Chondrocyte (in vitro differentiated cells): ENCODE measurements around the gene MTA2. TPM values are rescaled to one million over a fixed set of nuclear protein-coding genes. Genes with fewer than 3 reads are reported as not detected.
"Not testable (repeated sequence)": the region's sequence is repeated elsewhere in the genome, so short reads cannot be mapped to it uniquely, and the experiment has no call there.

Experiments
- DNase-seq: peaks from one replicate; pipeline ENCODE4 v3.0.0; 2021; ENCODE audit warnings: mixed read lengths, low spot score
- H3K27ac Mint-ChIP-seq: one replicate; pipeline ENCODE4 v1.8.0; 2021; ENCODE audit warnings: mild to moderate bottlenecking, moderate library complexity, mixed read lengths; ENCODE audit not compliant: unreplicated experiment
- H3K27me3 Mint-ChIP-seq: 2 replicates; pipeline ENCODE4 v1.8.0; 2021; ENCODE audit warnings: low read depth, mixed read lengths
- H3K36me3 Mint-ChIP-seq: 2 replicates; pipeline ENCODE4 v1.8.0; 2021; ENCODE audit warnings: low read depth, mixed read lengths
- H3K4me1 Mint-ChIP-seq: 2 replicates; pipeline ENCODE4 v1.8.0; 2021; ENCODE audit warnings: low read depth, mild to moderate bottlenecking, mixed read lengths
- H3K4me3 Mint-ChIP-seq: one replicate; pipeline ENCODE4 v1.8.0; 2021; ENCODE audit warnings: mild to moderate bottlenecking, moderate library complexity, mixed read lengths; ENCODE audit not compliant: unreplicated experiment
- H3K9me3 Mint-ChIP-seq: 2 replicates; pipeline ENCODE4 v1.8.0; 2021; ENCODE audit warnings: low read depth, mixed read lengths
- total RNA-seq: library from RNA; stranded (reverse); gene quantifications from 3 replicates; pipeline ENCODE4 v1.2.1, GENCODE V29; 2021
- TF ChIP-seq, protein P1 (sequence below): fragments of 200-600 bp; sonication (generic); IDR thresholded peaks from 2 replicates; pipeline ENCODE4 v1.5.0; 2021; ENCODE audit warnings: antibody characterized with exemption, mild to moderate bottlenecking, moderate library complexity

MTA2 gene
- total RNA-seq, 1 donor from 2014 or later: 81.7 TPM

DNA sequence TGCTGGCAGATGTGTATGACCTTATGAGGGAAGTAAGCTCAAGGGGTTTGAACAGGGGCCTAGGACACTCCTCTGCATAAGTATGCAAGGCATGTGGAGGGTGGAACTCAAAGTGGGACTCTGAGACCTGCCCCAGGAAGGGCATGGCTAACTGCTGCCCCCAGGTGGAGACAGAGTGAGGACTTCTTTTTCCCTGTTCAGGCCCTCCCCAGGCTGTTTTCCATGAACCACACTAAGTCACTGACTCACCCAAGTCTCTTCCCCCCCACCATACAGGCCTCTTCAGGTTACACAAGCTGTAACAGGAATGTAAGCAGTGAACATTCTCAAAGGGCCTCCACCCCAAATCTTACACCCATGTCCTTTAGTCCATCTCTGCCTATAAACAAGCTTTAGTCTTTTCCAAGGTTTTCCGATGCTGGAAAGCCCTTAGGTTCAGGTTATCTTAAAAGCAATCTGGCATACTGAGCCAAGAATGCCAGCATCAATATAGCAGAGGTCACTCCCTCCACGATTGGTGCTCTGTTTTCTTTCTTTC, 41.0 kb downstream of the MTA2 start:
- peaks cover 30% of the 10 kb centered on the region for H3K36me3 Mint-ChIP-seq
- no peaks in the 10 kb centered on the region for H3K9me3 Mint-ChIP-seq
- no peak overlapping the region for H3K4me3 Mint-ChIP-seq
- peaks cover 42% of the 10 kb centered on the region for H3K4me1 Mint-ChIP-seq
- TF ChIP-seq, protein P1, sequence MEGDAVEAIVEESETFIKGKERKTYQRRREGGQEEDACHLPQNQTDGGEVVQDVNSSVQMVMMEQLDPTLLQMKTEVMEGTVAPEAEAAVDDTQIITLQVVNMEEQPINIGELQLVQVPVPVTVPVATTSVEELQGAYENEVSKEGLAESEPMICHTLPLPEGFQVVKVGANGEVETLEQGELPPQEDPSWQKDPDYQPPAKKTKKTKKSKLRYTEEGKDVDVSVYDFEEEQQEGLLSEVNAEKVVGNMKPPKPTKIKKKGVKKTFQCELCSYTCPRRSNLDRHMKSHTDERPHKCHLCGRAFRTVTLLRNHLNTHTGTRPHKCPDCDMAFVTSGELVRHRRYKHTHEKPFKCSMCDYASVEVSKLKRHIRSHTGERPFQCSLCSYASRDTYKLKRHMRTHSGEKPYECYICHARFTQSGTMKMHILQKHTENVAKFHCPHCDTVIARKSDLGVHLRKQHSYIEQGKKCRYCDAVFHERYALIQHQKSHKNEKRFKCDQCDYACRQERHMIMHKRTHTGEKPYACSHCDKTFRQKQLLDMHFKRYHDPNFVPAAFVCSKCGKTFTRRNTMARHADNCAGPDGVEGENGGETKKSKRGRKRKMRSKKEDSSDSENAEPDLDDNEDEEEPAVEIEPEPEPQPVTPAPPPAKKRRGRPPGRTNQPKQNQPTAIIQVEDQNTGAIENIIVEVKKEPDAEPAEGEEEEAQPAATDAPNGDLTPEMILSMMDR: peak; percentile 91
- no peak for DNase-seq
- H3K27me3 Mint-ChIP-seq: no peaks in the 10 kb centered on the region
- H3K27ac Mint-ChIP-seq: peak overlapping the region; percentile 87

DNA sequence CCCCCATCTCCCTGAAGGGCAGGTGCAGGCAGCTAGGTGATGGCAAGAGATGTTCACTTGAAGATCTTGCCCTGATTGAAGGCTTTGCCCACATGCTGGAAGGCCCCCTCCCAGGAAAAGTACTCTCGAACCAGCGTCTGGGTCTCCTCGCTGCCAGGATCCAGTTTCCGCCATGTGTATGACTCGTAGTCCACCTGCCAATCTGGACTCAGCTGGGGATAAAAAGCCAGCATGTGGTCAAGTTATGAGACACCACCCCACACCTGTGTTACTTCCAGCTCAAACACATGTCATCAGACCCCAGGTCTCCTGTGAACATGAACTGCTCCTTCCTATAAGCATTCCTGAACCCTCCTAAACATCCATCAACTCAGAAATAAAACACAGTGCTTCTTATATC, 42.0 kb downstream of the MTA2 start:
- Mint-ChIP-seq H3K36me3 (peaks cover 25% of the 10 kb centered on the region), H3K4me1 (peaks cover 52% of the 10 kb centered on the region), H3K27ac (peak overlapping the region; percentile 87)
- H3K4me3 Mint-ChIP-seq, H3K9me3 Mint-ChIP-seq, H3K27me3 Mint-ChIP-seq, DNase-seq: not testable (repeated sequence)

DNA sequence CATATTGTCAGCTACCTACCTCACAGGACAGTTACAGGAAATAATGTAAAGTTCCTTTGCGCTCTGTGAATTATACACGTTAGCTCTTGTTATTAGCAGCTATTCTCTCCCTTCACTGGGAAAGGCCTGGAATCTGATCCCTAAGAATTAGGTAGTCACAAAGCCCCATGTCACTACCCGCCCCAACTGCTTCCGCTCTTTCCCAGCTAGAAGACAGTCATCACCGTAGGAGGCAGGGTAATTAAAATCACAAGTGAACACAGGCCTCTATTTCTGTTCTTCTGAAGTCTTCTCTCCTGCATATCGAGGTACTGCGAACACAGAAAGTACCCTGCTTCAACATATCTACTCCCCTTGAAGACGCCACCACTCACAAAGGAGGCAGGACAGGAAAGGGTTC, 42.5 kb downstream of the MTA2 start:
- Mint-ChIP-seq H3K9me3 (no peaks in the 10 kb centered on the region), H3K4me1 (peaks cover 56% of the 10 kb centered on the region), H3K27me3 (no peaks in the 10 kb centered on the region), H3K36me3 (peaks cover 25% of the 10 kb centered on the region), H3K27ac (no peak overlapping the region), H3K4me3 (no peak overlapping the region)
- DNase-seq: no peak
- TF ChIP-seq, protein P1: no peak

DNA sequence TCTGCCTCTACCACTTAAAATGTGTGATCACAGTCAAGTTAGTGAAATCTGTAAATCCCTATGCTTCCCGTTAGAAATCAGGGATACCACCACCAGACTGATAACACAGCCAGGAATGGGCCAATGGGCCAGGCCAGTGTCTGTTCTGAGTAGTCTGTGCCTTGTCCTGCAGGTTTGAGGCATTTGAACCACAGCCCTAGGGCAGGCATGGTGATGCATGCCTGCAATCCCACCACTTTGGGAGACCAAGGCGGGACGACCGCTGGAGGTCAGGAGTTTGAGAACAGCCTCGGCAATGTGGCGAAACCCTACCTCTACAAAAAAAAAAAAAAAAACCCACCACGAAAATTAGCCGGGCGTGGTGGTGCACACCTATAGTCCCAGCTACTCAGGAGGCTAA, 43.0 kb downstream of the MTA2 start:
- no peak for DNase-seq
- H3K4me3 Mint-ChIP-seq: no peak overlapping the region
- H3K27ac Mint-ChIP-seq: no peak overlapping the region
- H3K27me3 Mint-ChIP-seq: no peaks in the 10 kb centered on the region
- TF ChIP-seq, protein P1: no peak
- peaks cover 23% of the 10 kb centered on the region for H3K36me3 Mint-ChIP-seq
- peaks cover 62% of the 10 kb centered on the region for H3K4me1 Mint-ChIP-seq
- H3K9me3 Mint-ChIP-seq: no peaks in the 10 kb centered on the region

DNA sequence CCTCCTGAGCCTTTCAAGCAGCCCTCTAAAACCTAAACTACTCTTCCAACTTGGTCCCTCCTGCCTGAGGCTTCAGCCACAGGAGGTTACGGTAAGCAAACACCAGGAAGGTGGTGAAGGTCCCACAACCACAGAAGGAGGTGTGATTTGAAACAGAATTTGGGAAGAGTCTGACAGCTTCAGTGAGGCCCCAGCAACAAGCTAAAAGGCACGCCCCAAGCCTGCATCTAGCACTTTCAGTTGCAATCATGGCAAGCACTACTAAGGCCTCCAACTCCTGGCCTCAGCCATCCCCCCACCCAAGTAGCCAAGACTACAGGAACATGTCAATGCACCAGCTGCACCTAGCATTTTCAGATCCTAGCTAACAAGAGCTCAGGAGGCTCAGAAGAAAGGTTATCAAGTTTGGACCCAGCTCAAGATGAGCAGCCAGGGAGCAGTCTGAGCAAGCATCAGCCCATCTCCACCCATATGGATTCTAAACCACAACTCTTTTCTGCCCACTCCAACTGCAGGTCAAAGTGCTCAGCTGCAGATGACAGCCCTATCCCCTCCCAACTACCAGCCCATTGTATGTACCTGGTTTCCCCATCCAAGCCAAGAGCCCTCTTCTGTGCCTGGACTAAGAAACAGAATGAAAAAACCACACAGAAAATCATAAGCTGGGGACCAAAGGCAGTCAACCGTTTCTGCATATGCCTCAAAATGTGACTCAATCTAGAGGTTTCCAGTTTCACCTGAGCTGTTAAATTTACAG, 44.6 kb downstream of the MTA2 start:
- Mint-ChIP-seq H3K36me3 (peaks cover 20% of the 10 kb centered on the region), H3K4me3 (no peak overlapping the region), H3K9me3 (no peaks in the 10 kb centered on the region), H3K27me3 (no peaks in the 10 kb centered on the region), H3K27ac (peak overlapping the region; percentile 98), H3K4me1 (peaks cover 75% of the 10 kb centered on the region)
- TF ChIP-seq, protein P1: no peak
- no peak for DNase-seq
